ENCODE measurements around the gene DISC1. TPM values are rescaled to one million over a fixed set of nuclear protein-coding genes. Genes with fewer than 3 reads are reported as not detected.

DISC1 gene
- total RNA-seq, 4 donors from 2014 or later: 9.6 to 27.9 (median 13.0) TPM

DNA sequence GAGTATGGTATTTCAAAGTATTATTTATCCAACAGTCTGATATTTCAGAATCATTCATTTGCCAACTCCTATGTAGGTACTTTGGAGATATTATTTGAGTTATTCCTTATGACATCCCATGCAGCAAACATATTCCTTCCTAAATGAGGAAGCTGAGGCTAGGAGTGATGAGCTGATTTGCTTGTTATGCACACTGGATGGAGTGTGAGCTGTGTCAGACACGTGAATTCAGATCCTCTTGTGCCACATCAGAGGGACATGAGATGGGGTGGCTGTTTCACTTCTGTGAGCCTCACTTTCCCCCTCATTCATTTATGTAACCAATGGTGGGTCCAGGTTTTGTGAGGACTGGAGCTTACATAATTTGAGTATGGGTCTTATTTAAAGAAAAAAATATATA, 215.9 kb downstream of the DISC1 start:
- ATAC-seq (ENCODE audit: low FRiP score) (no peak), DNase-seq (ENCODE audit: low spot score) (no peak)
- TF ChIP-seq, protein P1, sequence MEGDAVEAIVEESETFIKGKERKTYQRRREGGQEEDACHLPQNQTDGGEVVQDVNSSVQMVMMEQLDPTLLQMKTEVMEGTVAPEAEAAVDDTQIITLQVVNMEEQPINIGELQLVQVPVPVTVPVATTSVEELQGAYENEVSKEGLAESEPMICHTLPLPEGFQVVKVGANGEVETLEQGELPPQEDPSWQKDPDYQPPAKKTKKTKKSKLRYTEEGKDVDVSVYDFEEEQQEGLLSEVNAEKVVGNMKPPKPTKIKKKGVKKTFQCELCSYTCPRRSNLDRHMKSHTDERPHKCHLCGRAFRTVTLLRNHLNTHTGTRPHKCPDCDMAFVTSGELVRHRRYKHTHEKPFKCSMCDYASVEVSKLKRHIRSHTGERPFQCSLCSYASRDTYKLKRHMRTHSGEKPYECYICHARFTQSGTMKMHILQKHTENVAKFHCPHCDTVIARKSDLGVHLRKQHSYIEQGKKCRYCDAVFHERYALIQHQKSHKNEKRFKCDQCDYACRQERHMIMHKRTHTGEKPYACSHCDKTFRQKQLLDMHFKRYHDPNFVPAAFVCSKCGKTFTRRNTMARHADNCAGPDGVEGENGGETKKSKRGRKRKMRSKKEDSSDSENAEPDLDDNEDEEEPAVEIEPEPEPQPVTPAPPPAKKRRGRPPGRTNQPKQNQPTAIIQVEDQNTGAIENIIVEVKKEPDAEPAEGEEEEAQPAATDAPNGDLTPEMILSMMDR (IDR thresholded peaks at IDR 0.05): no peak

DNA sequence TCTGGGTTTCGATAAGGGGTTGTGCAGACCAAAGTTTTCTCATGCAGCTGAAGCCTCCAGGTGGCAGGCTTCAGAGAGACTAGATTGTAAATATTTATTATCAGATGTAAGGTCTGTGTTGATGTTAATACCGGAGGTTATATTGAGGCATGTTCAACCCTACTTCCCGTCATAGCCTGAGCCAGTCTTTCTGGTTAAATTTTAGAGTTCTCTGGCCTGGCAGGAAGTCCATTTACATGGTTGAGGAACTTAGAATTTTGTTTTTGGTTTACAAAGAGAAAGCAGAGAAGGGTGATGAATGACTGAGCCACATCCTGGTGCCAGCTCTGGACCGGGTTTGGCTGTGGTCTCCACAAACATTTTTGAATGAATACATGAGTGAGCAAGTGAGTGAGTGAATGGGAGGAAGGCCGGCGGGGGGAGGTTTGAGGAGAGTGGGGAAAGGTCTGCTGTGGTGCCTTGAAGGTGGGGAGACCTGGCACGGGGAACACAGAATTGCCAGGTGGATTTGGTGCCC, 218.5 kb downstream of the DISC1 start:
- DNase-seq (ENCODE audit: low spot score): no peak
- ATAC-seq (ENCODE audit: low FRiP score): no peak
- TF ChIP-seq, protein P1 (IDR thresholded peaks at IDR 0.05): no peak

DNA sequence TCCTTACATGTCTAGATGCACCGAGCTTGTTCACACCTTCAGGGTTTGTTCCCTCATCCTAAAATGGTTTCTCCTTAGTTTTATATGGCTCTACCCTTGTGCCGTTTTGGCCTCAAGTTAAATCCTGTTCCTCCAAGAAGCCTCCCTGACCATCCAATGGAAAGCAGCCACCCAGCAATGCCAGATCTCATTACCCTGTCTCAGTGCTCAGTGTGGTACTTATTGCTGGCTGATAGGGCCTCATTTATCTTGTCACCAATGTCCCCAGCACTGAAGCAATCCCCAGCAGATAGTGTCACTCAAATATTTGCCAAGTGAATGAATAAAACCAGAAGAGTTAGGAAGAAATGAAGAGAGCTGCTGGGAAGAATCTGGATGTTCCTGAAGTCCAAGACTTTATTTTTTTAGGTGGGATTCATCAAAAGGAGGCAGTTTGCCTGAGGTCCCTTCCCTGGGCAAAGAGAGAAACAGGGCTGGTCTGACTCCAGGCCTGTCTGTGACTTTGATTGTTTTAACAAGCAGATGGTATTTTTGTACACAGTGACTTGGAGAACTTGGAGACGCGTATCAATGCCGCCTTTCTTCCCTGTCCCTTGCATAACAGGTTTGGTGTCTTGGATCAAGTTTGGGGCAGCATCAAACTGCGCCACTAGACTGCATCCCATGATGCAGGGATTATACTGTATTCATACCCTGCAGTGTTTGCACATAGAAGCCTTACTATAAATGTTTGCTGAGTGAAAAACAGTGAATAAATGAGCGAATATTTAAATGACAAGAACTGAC, 221.2 kb downstream of the DISC1 start:
- TF ChIP-seq, protein P1 (IDR thresholded peaks at IDR 0.05): no peak
- ATAC-seq (ENCODE audit: low FRiP score) (no peak), DNase-seq (ENCODE audit: low spot score) (no peak)

DNA sequence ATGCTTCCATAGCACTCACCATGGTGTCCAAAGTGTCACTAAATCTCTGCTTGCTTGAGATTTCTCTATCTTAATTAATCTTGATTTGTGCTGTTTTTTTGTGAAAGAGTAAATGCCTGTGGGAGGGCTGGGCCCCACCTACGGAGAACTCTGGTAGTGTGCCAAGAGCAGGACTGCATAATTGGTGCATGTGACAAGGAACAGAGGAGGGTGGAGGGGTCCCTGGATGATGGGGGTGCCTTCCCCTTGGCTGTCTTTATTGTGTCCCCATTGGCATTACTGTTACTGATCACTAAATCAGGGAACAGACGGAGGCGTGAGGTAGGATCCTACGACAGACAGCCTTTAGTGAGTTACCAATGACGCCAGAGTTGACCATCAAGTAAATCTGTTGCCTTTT, 223.4 kb downstream of the DISC1 start:
- TF ChIP-seq, protein P1 (IDR thresholded peaks at IDR 0.05): no peak
- ATAC-seq (ENCODE audit: low FRiP score) (no peak), DNase-seq (ENCODE audit: low spot score) (no peak)

DNA sequence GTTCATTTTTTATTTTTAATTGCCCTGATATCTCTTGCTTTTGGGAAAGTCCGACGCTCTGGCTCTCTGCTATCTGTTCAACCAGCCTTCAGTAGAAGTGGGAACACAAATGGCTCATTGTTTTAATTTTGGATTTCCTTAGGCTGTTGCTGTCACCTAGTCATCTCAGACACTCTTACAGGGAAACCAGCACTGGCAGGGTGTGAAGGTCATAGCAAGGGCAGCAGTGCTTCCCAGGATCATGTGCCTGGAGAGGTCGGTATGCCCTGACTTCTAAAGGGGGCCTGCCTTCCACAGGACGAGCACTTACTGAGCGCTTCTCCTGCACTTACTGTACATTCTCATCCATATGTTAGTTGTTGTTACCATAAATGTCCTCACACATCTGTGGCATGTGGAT, 224.2 kb downstream of the DISC1 start:
- TF ChIP-seq, protein P1 (IDR thresholded peaks at IDR 0.05): no peak
- DNase-seq (ENCODE audit: low spot score): no peak
- no peak for ATAC-seq (ENCODE audit: low FRiP score)

DNA sequence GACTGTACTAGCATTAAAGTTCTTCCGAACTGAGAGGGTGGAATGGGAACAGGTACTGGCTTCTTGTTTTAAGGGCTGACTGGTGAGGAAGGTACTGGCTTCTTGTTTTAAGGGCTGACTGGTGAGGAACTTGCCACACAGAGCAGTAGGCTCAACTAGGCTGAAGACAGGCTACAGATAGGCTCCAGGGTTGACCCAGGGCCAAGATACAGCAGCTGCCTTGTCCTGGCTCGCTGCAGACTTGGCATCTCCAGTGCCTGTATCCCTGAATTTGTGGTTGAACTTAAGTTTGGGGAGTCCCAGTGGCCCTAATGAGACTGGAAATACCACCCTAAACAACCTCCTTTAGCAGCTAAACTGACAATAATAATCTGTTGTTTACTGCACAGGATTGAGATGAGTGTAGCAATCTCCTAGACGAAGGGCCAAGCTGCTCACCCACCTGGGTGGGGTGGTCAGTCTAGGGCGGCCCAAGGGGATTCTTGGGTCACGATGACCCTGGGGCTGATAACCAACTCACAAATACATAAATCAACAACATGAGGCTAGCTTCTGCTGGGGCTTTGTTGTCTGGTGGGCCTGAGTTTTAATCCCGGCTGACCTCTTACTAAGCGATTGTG, 227.1 kb downstream of the DISC1 start:
- ATAC-seq (ENCODE audit: low FRiP score): no peak
- no peak for DNase-seq (ENCODE audit: low spot score)
- TF ChIP-seq, protein P1 (IDR thresholded peaks at IDR 0.05): no peak

Data from omental fat pad (tissue), 4 donors.